Fibroblast of lung (primary cell): ENCODE results near the gene RHOT2. TPM values are rescaled to one million over a fixed set of nuclear protein-coding genes. Genes with fewer than 3 reads are reported as not detected.

Experiments
- DNase-seq, 2 donors: peaks; one replicate each; pipeline versions ENCODE4 v3.0.0 to v3.0.0-alpha.2; 2010; ENCODE audit warnings: low read depth in 2 of 2
- H2AFZ ChIP-seq: 2 replicates; pipeline ENCODE4 v1.5.1; 2012; ENCODE audit warnings: low read length, control low read depth, inconsistent platforms
- H3K27ac ChIP-seq: 2 replicates; pipeline ENCODE4 v1.5.1; 2011; ENCODE audit warnings: low read length, control low read depth; ENCODE audit not compliant: insufficient read depth
- H3K27me3 ChIP-seq: 2 replicates; pipeline ENCODE4 v1.5.1; 2011; ENCODE audit warnings: mild to moderate bottlenecking, low read length; ENCODE audit not compliant: control insufficient read depth, insufficient read depth
- H3K36me3 ChIP-seq: 2 replicates; pipeline ENCODE4 v1.5.1; 2011; ENCODE audit warnings: low read length; ENCODE audit not compliant: control insufficient read depth, insufficient read depth
- H3K4me1 ChIP-seq: 2 replicates; pipeline ENCODE4 v1.5.1; 2011; ENCODE audit warnings: low read length; ENCODE audit not compliant: control insufficient read depth, insufficient read depth; ENCODE audit errors: extremely low read depth
- H3K4me2 ChIP-seq: 2 replicates; pipeline ENCODE4 v1.5.1; 2011; ENCODE audit warnings: low read length, control low read depth; ENCODE audit not compliant: insufficient read depth; ENCODE audit errors: extremely low read depth
- H3K4me3 ChIP-seq, 4 experiments: fragments of 200-600 bp in 1 of 4; sonication (generic) in 1 of 4; replicated peaks in 1 of 4; 2 replicates each; pipeline ENCODE4 v1.5.1; 2011 to 2016; ENCODE audit warnings: low read length in 4 of 4, low read depth in 3 of 4, mild to moderate bottlenecking in 3 of 4, control low read depth in 2 of 4, inconsistent platforms in 1 of 4, mixed read lengths in 1 of 4; ENCODE audit not compliant: insufficient read depth in 1 of 4; ENCODE audit errors: control extremely low read depth in 1 of 4
- H3K79me2 ChIP-seq: 2 replicates; pipeline ENCODE4 v1.5.1; 2012; ENCODE audit warnings: mild to moderate bottlenecking, low read length, inconsistent platforms; ENCODE audit not compliant: control insufficient read depth, insufficient read depth
- H3K9ac ChIP-seq: 2 replicates; pipeline ENCODE4 v1.5.1; 2011; ENCODE audit warnings: mild to moderate bottlenecking, low read length, control low read depth; ENCODE audit not compliant: insufficient read depth
- H3K9me3 ChIP-seq: 2 replicates; pipeline ENCODE4 v1.5.1; 2012; ENCODE audit warnings: low read depth, low read length; ENCODE audit not compliant: control insufficient read depth, insufficient read depth
- H4K20me1 ChIP-seq: 2 replicates; pipeline ENCODE4 v1.5.1; 2011; ENCODE audit warnings: low read length; ENCODE audit not compliant: control insufficient read depth, insufficient read depth; ENCODE audit errors: extremely low read depth
- CTCF ChIP-seq, 2 donors: IDR thresholded peaks in 1 of 2; conservative IDR thresholded peaks in 1 of 2; 1 replicate in 1 of 2; 2 replicates in 1 of 2; pipeline ENCODE4 v1.5.1; 2011 to 2012; ENCODE audit warnings: low read length in 2 of 2, control low read depth in 1 of 2, inconsistent platforms in 1 of 2, low read depth in 1 of 2, mild to moderate bottlenecking in 1 of 2
- EZH2 ChIP-seq: IDR thresholded peaks from 2 replicates; pipeline ENCODE4 v1.5.1; 2012; ENCODE audit warnings: low read length, control low read depth, mild to moderate bottlenecking; ENCODE audit errors: missing control alignments
- polyA plus RNA-seq, 2 donors: library from polyadenylated mRNA; depleted of rRNA in 1 of 2; stranded (reverse) in 1 of 2; unstranded in 1 of 2; fragments of >200 nt; gene quantifications; 2 replicates each; pipeline ENCODE4 v1.2.1, GENCODE V29; 2011 to 2012; ENCODE audit warnings: missing spikeins in 1 of 2
- total RNA-seq: library from RNA; depleted of rRNA; stranded (reverse); fragments of >200 nt; gene quantifications from 2 replicates; pipeline ENCODE4 v1.2.1, GENCODE V29; 2014

The RHOT2 gene
- total and polyA plus RNA-seq, 2 donors (not counting 1 experiment from before 2014, with no cell fraction given) = 29.6 to 35.4 TPM

GRCh38 chr16:672371-672770 is 4.4 kb downstream of the RHOT2 start:
- Histone ChIP-seq H3K36me3 (peaks cover 37% of the 10 kb centered on the region), H3K4me2 (no peak overlapping the region), H3K9me3 (no peaks in the 10 kb centered on the region), H4K20me1 (no peaks in the 10 kb centered on the region), H3K79me2 (peaks cover 23% of the 10 kb centered on the region), H2AFZ (no peak overlapping the region), H3K4me1 (peaks cover 11% of the 10 kb centered on the region), H3K9ac (no peak overlapping the region), H3K27ac (no peak overlapping the region), H3K27me3 (no peaks in the 10 kb centered on the region), H3K4me3 (no peak overlapping the region)
- no peak for DNase-seq
- no peak for TF ChIP-seq EZH2

GRCh38 chr16:672851-673250 is 4.9 kb downstream of the RHOT2 start:
- Histone ChIP-seq H3K36me3 (peaks cover 37% of the 10 kb centered on the region), H4K20me1 (no peaks in the 10 kb centered on the region)
- TF ChIP-seq EZH2 = no peak
- no peak for TF ChIP-seq CTCF (conservative IDR thresholded peaks at IDR 0.05 in 1 of 2, IDR thresholded peaks at IDR 0.05 in 1 of 2; ENCODE audit: low read depth in 1 of 2, low read length in 2 of 2)

GRCh38 chr16:673399-673991 is 5.6 kb downstream of the RHOT2 start:
- TF ChIP-seq EZH2 = no peak
- no peak for TF ChIP-seq CTCF (conservative IDR thresholded peaks at IDR 0.05 in 1 of 2, IDR thresholded peaks at IDR 0.05 in 1 of 2; ENCODE audit: low read depth in 1 of 2, low read length in 2 of 2)
- no peak for DNase-seq
- H3K27me3 ChIP-seq = no peaks in the 10 kb centered on the region
- no peak overlapping the region for H3K9ac ChIP-seq
- H3K9me3 ChIP-seq = no peaks in the 10 kb centered on the region
- H3K4me3 ChIP-seq = no peak overlapping the region
- peaks cover 11% of the 10 kb centered on the region for H3K4me1 ChIP-seq
- H3K36me3 ChIP-seq = peaks cover 37% of the 10 kb centered on the region
- no peaks in the 10 kb centered on the region for H4K20me1 ChIP-seq
- no peak overlapping the region for H3K27ac ChIP-seq
- H3K4me2 ChIP-seq = no peak overlapping the region
- H3K79me2 ChIP-seq = peaks cover 18% of the 10 kb centered on the region
- H2AFZ ChIP-seq = no peak overlapping the region

More at GRCh38 chr16:672851-673250, 4.9 kb downstream of the RHOT2 start:
- Histone ChIP-seq H2AFZ (no peak overlapping the region), H3K4me1 (peaks cover 11% of the 10 kb centered on the region), H3K27me3 (no peaks in the 10 kb centered on the region), H3K79me2 (peaks cover 23% of the 10 kb centered on the region), H3K9ac (no peak overlapping the region), H3K9me3 (no peaks in the 10 kb centered on the region), H3K4me3 (no peak overlapping the region), H3K4me2 (no peak overlapping the region), H3K27ac (no peak overlapping the region)
- DNase-seq = no peak
